Stomach (tissue), 9 donors: ENCODE data around the gene FOXO3. TPM values are rescaled to one million over a fixed set of nuclear protein-coding genes. Genes with fewer than 3 reads are reported as not detected.

Experiments
- DNase-seq, 2 donors: peaks; one replicate each; pipeline versions ENCODE4 v3.0.0 to v3.0.0-alpha.2; 2013 to 2019
- H3K27ac ChIP-seq, 5 donors: fragments of 200-600 bp in 4 of 5; sonication (generic) in 4 of 5; one replicate each; pipeline ENCODE4 v1.5.1; 2013 to 2019; ENCODE audit warnings: mild to moderate bottlenecking in 1 of 5, moderate library complexity in 1 of 5
- H3K27me3 ChIP-seq, 3 donors: fragments of 200-600 bp; sonication (generic); one replicate each; pipeline ENCODE4 v1.5.1; 2017 to 2019; ENCODE audit warnings: mixed run types in 1 of 3
- H3K36me3 ChIP-seq, 4 donors: fragments of 200-600 bp; sonication (generic); 1 replicate in 3 of 4; 2 replicates in 1 of 4; pipeline ENCODE4 v1.5.1; 2016 to 2019
- H3K4me1 ChIP-seq, 4 donors: fragments of 200-600 bp; sonication (generic); one replicate each; pipeline ENCODE4 v1.5.1; 2016 to 2019
- H3K4me3 ChIP-seq, 4 donors: fragments of 200-600 bp; sonication (generic) in 3 of 4; one replicate each; pipeline ENCODE4 v1.5.1; 2016 to 2019; ENCODE audit warnings: mild to moderate bottlenecking in 1 of 4
- H3K9me3 ChIP-seq, 4 donors: fragments of 200-600 bp; sonication (generic); one replicate each; pipeline ENCODE4 v1.5.1; 2016 to 2019
- EP300 ChIP-seq: sonication (generic); formaldehyde crosslinking; IDR thresholded peaks from one replicate; pipeline ENCODE4 v1.6.1; 2017; ENCODE audit warnings: antibody characterized with exemption
- POLR2A ChIP-seq, 4 donors: fragments of 450-650 bp; IDR thresholded peaks; one replicate each; pipeline ENCODE4 v1.6.1; 2016; ENCODE audit warnings: antibody characterized with exemption in 4 of 4, control low read depth in 2 of 4, mild to moderate bottlenecking in 1 of 4, moderate library complexity in 1 of 4
- POLR2AphosphoS5 ChIP-seq, 3 donors: sonication (generic); formaldehyde crosslinking; IDR thresholded peaks; one replicate each; pipeline ENCODE4 v1.6.1; 2016; ENCODE audit warnings: antibody characterized with exemption in 3 of 3
- WGBS, 5 donors: extraction: QIAGEN DNeasy Blood & Tissue Kit in 3 of 5; methylation state at CpG; one replicate each; pipeline versions ENCODE4 v1.1.5 to v1.1.7; 2013 to 2018; 5-methylcytosine and 5-hydroxymethylcytosine counted together
- intact Hi-C: fragments of 100-400 bp; cut with DNase I; formaldehyde crosslinking; loops from one replicate; pipeline ENCODE4 v1.15.1; 2023; ENCODE audit warnings: low total_unique reads
- polyA plus RNA-seq, 3 donors: library from polyadenylated mRNA; stranded (reverse); fragments of 200-250 nt; gene quantifications; one replicate each; pipeline ENCODE4 v1.2.3, GENCODE V29; 2013
- total RNA-seq, 5 donors: library from RNA; depleted of rRNA; stranded (reverse); fragments of >200 nt; gene quantifications; one replicate each; pipeline versions ENCODE4 v1.1.0 to v1.2.3, GENCODE V29; 2014 to 2016
- TF ChIP-seq, protein P1 (sequence below), 7 experiments: fragments of 450-650 bp in 4 of 7; fragments of 200-600 bp in 3 of 7; sonication (generic) in 3 of 7; IDR thresholded peaks; one replicate each; pipeline ENCODE4 v1.5.1; 2016 to 2019; ENCODE audit warnings: antibody characterized with exemption in 7 of 7, control low read depth in 2 of 7, mild to moderate bottlenecking in 1 of 7
- donor health status: healthy with polysubstance abuse.
- donor health status: Bipolar disorder and iron deficiency.
- donor health status: healthy.

FOXO3 gene
- total and polyA plus RNA-seq, 8 donors, result 13.0 to 89.8 (median 42.1) TPM

DNA sequence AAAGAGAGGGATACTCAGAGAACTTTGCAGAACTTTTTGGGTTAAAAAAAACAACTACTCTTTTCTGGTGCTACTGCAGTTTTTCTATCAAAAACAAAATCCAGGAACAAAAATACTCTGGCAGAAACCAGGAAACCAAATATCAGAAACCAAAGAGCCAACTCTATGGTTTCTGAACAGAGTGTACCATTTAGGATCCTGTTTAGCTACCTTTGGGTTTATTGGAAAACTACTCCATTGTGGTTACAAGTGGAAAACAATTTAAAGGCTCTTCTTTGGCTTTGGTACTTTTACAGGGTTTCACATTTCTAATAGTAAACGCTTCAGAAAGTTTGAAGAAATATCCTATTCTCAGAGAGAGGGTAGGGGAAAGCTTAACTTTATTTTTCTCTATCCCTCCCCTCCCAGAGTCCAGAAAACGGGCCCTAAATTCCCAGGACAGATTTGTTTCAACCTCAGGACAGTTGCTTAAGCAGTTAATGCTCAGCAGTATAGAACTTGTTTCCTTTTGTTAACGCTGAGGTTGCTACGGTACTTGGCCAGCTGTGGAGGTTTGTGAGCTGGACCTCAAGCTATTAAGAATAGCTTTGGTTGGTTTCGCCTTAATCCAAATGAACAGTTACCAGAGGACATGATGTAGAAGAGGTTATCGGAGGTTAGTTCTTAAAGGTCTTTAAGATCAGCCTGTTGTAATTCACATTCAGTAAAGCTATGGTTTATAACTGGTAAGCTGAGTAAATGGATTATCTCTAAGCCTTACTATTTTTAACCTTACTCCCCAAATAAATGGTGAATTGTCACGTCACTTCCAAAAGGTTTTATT, 47.9 kb downstream of the FOXO3 start:
- Histone ChIP-seq H3K9me3 (peaks cover 0 to 7% (median 0%) of the 10 kb centered on the region in 4 donors), H3K4me3 (no peak overlapping the region), H3K4me1 (peaks cover 40 to 83% (median 64%) of the 10 kb centered on the region in 4 donors), H3K27ac (peak overlapping the region in 4 of 5 donors; percentile 32 to 64 (median 46)), H3K27me3 (no peaks in the 10 kb centered on the region), H3K36me3 (peaks cover 0 to 5% (median 0%) of the 10 kb centered on the region in 4 donors)
- no peak for DNase-seq
- intact Hi-C loops, result no loop called here
- 52 to 74% (median 65%) methylated on average over 7 of the region's 7 CpGs for WGBS, 5 donors
- TF ChIP-seq POLR2AphosphoS5 (IDR thresholded peaks at IDR 0.05) (no peak), EP300 (no peak), POLR2A (IDR thresholded peaks at IDR 0.05) (no peak)
- TF ChIP-seq, protein P1, sequence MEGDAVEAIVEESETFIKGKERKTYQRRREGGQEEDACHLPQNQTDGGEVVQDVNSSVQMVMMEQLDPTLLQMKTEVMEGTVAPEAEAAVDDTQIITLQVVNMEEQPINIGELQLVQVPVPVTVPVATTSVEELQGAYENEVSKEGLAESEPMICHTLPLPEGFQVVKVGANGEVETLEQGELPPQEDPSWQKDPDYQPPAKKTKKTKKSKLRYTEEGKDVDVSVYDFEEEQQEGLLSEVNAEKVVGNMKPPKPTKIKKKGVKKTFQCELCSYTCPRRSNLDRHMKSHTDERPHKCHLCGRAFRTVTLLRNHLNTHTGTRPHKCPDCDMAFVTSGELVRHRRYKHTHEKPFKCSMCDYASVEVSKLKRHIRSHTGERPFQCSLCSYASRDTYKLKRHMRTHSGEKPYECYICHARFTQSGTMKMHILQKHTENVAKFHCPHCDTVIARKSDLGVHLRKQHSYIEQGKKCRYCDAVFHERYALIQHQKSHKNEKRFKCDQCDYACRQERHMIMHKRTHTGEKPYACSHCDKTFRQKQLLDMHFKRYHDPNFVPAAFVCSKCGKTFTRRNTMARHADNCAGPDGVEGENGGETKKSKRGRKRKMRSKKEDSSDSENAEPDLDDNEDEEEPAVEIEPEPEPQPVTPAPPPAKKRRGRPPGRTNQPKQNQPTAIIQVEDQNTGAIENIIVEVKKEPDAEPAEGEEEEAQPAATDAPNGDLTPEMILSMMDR (IDR thresholded peaks at IDR 0.05), result no peak

DNA sequence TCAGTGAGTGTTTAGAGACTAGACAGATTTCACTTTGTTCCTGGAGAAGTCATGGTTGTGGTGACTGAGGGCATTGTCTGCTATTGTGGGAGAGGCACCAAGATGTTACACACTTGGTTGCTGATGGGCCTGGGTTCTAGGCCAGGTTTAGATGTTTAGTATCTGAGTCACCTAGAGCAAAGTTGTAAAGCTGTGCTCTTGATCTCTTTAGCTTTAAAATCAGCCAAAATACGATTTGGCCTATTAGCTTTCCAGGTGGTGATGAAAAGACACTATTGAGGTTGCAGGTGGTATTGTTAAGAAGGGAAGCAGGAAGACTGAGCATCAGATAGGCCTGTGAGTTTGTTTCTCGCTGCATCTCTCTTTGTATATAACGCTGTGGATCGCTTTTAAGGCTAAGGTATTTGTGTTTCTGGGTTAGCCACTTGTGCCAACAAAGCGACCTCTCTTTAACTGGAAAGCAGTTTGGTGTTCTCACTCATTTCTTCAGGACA, 48.6 kb downstream of the FOXO3 start:
- TF ChIP-seq EP300 (no peak), POLR2AphosphoS5 (IDR thresholded peaks at IDR 0.05) (peak in 1 of 3 donors; percentile 48)
- H3K9me3 ChIP-seq, result peaks cover 0 to 7% (median 0%) of the 10 kb centered on the region in 4 donors
- peaks cover 40 to 88% (median 64%) of the 10 kb centered on the region in 4 donors for H3K4me1 ChIP-seq
- WGBS, 5 donors, result 76 to 87% (median 83%) methylated on average over 5 of the region's 5 CpGs
- intact Hi-C loops, result no loop called here
- H3K4me3 ChIP-seq, result no peak overlapping the region
- peak overlapping the region in 4 of 5 donors; percentile 32 to 64 (median 46) for H3K27ac ChIP-seq
- no peaks in the 10 kb centered on the region for H3K27me3 ChIP-seq
- DNase-seq, result no peak
- peaks cover 0 to 5% (median 0%) of the 10 kb centered on the region in 4 donors for H3K36me3 ChIP-seq

DNA sequence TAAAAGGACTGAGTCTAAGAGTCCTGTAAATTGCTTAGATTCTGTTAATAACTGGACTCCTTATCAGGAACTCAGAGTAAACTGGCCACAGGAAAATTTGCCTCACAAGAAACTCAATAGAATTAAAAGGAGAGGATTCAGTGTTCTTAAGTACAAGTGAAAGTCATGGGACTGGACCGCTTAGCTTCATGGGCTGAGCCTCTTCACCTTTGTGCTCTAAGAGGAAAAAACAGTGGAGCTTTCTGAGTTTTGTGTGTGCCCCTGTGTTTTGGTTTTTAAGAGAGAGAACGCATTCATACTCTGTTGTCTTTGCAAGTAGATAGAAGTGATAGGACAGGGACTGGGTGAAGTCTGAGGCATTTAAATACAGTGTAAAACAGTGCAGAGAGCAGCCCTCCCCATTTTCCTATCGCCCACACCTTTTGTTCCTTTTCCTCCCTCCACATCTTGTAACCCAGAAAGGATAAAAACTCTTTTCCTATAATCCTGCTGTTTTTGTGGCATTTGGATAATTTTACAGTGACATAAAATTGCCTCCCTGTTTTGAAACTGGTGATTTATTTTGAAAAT, 49.6 kb downstream of the FOXO3 start:
- Histone ChIP-seq H3K4me3 (no peak overlapping the region), H3K27me3 (no peaks in the 10 kb centered on the region), H3K27ac (peak overlapping the region in 3 of 5 donors; percentile 2 to 59 (median 35)), H3K36me3 (peaks cover 0 to 5% (median 0%) of the 10 kb centered on the region in 4 donors), H3K9me3 (peaks cover 0 to 7% (median 0%) of the 10 kb centered on the region in 4 donors), H3K4me1 (peaks cover 40 to 88% (median 64%) of the 10 kb centered on the region in 4 donors)
- no peak for DNase-seq
- no peak for TF ChIP-seq EP300
- TF ChIP-seq POLR2AphosphoS5 (IDR thresholded peaks at IDR 0.05), result no peak
- TF ChIP-seq POLR2A (IDR thresholded peaks at IDR 0.05), result no peak
- TF ChIP-seq, protein P1 (IDR thresholded peaks at IDR 0.05), result no peak
- intact Hi-C loops, result no loop called here
- WGBS, 5 donors, result 40 to 72% (median 51%) methylated on average over 3 of the region's 3 CpGs

DNA sequence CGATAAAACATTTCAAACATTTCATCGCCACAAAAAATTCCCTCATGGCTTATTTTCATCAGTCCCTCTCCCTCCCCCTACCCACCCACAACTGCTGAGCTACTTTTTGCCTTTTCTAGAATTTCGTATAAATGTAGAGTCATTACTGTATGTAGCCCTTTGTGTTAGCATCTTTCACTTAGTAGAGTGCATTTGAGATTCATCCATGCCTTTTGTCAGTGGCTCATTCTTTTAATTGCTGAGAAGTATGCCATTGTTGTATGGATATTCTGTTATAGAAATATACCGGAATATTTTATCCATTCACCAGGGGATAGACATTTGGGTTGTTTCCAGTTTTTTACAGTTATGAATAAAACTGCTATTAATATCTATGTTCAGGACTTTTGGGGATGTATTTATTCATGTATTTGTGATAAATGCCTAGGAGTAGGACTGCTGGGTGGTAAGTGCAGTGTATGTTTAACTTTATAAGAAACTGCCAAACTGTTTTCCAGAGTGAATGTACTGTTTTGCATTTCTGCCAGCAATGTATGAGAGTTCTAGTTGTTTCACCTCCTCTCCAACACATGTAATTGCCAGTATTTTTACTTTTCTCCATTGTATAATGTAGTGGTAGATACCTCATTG, 50.4 kb downstream of the FOXO3 start:
- H3K27me3 ChIP-seq, result no peaks in the 10 kb centered on the region
- intact Hi-C loops, result no loop called here
- peak overlapping the region in 1 of 5 donors; percentile 59 for H3K27ac ChIP-seq
- TF ChIP-seq EP300 (no peak), POLR2A (IDR thresholded peaks at IDR 0.05) (no peak), POLR2AphosphoS5 (IDR thresholded peaks at IDR 0.05) (no peak)
- TF ChIP-seq, protein P1 (IDR thresholded peaks at IDR 0.05), result no peak
- peaks cover 40 to 85% (median 63%) of the 10 kb centered on the region in 4 donors for H3K4me1 ChIP-seq
- H3K36me3 ChIP-seq, result peaks cover 0 to 5% (median 0%) of the 10 kb centered on the region in 4 donors
- 57 to 64% (median 60%) methylated on average over 4 of the region's 4 CpGs for WGBS, 5 donors
- H3K4me3 ChIP-seq, result no peak overlapping the region
- no peak for DNase-seq
- peaks cover 0 to 7% (median 0%) of the 10 kb centered on the region in 4 donors for H3K9me3 ChIP-seq
